HG02798 (cell line): ENCODE measurements around the gene TMEM174.

ENCODE experiments used
- ATAC-seq: cut with Tn5 transposase; IDR thresholded peaks from one replicate; pipeline ENCODE4 v1.9.1; 2021; ENCODE audit warnings: mild to moderate bottlenecking; ENCODE audit not compliant: unreplicated experiment, poor library complexity

The TMEM174 gene

DNA sequence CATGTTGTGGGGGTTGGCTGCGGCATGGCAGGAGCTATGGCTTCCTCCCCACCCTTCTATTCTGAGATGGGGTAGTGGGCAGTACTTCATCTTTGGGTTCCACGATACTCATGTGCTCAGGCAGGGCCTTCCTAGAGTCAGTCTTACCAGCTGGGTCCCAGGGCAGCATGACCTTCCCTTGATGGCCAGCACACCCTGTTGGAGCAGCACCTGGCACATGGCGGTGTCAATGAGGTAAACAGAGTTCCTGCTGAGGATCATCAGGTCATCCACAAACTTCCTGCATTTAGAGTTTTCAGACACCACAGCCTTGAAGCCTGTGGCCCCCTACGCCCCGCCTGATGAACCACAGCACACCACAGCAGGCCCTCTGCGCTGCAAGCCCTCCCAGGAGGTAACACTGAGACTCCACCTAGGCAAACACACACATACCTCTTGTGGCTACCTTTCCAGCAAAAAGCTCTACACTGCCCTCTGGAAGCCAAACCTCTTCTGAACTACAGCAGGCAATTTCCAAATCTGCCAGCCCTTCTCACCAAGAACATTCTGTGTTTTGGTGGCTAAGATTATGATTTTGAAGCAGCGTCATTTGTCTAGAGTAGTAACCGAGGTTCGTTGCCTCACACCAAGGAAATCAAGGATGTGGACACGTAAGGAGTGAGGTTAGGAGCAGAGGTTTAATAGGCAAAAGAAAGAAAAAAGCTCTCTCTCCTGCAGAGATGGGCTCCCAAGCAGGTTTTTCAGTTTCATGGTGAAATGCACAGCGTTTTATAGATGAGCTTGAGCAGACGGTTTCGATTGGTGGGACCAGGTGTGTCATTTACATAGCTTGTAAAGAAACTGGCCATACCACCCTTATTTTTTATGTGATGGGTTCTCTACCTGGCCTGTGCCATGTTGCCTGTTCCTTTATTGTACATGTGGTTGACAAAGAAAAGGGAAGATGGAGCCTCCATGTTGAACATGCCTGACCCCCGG lies 20.3 kb upstream of the TMEM174 start:
- ATAC-seq, result no peak

DNA sequence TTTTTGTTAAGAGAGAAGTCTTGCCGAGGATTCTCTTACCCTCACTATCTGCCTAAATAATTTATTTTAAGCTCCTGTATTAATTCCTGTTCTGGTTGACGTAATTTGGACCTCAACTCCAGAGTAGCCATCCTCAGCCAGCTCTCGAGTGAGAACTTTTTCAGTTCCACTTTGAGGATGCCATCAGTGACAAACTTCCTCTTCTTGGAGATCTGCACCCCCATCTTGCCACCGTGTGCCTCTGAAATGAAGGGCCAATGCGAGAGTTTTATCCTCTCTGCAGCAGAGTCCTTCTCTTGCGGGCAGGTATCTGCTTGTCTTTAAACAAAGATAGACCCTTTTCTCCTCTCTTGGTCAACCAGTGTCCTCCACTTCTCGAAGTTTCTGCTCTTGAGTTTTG lies 19.5 kb upstream of the TMEM174 start:
- ATAC-seq, result no peak

DNA sequence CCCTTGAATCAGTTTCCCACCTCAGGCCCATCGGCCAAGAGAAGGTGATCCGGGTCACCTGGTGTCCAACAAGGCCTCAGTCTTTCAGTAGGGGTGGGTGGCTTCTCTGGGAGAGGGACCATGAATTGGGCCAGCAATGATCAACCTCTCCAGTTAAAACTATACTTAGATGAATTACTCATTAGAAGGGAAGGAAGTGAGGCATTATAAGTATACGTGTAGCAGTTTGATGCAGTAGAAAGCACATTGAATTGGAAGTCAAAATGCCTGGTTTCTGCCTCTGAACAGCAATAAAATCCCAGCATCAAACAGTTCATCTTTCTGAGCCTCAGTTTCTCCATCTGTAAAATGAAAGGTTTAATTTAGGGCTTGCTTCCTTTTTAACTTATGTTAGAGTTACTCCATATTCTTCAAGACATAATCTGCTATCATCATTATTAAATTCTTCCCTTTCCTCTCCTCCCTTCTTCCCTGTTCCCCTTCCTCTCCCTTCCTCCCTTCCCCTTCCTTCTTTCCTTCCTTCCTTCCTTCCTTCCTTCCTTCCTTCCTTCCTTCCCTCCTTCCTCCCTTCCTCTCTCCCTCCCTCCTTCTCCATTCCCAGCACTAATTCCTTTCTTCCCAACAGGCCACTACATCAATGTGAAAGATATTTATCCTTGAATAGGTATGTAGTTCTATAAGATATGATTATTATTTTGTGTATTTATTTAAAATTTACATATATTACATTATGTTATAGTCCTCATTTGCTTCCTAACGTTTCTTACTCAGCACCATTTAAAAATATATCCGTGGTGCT lies 18.6 kb upstream of the TMEM174 start:
- no peak for ATAC-seq

DNA sequence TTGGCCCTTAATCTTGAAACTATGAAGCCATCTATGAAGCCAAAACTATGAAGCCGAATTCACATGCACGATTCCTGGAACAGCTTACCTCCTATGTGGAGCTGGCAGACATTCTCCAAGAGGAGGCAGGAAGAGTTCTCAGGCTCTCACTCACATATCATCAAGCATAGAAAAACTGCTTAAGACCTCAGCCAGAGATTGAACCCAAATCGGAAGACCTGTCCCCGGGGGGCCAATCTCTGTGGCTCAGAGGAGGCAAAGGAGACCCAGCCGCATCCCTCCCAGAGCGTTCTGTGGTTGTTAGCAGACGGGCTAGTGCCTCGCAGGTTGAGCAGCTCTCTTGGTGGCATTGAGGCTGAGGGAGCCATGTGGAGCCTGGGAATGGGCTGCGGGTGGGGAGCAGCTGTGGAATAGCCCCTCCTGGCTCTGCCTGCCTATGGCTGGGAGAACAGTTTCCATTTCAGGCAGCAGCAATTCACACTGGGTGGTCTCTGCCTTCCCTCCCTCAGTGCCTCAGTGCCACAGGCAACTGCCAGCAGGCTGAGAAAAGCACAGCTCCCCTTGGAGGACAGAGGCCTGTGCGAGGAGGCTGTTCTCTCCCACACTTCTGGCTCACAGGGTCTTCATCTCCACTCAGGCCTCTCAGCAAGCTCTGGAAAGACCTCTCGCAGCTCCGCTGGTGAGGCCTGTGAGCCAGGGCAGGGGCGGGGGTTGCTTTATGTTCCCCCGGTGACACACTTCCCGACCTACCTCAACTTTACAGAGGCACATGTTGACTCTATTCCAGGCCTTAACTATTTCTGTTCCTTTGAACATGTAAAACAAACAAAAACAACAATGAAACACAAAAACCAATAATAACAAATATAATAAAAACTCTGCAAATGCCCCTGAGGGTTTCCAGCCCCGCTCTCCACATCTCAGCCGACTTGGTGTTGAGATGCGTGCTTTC lies 17.4 kb upstream of the TMEM174 start:
- ATAC-seq, result no peak

DNA sequence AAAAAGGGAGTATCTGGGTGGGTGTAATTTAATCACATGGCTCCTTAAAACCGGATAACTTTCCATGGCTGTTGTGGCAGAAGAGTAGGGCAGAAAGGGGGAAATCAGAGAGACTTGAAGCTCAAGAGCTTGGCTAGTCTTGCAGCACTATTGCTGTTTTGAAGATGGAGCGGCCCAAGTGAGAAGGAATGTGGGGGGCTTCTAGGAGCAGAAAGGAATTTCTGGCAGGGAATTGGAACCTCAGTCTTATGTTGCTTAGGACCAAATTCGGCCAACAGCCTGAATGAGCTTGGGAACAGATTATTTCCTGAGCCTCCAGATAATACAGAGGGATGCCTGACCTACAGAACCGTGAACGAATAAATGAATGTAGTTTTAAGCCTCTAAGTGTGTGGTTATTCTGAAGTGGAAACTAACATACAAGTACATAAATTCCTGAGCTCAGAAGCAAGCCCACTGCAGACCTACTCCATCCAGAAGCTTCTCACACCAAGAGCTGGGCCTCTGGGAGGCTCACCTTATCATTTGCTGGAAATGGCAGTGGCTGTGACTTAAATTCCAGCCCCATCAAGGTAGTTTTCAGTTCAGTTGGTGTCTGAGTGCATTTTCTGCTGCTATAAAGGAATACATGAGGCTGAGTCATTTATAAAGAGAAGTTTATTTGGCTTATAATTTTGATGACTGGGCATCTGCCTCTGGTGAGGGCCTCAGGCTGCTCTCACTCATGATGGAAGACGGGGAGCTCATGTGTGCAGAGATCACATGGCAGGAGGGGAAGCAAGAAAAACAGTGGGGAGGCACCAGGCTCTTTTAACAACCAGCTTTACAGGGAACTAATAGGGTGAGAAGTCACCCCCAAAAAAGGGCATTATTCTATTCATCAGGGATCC lies 15.3 kb upstream of the TMEM174 start:
- ATAC-seq, result no peak

DNA sequence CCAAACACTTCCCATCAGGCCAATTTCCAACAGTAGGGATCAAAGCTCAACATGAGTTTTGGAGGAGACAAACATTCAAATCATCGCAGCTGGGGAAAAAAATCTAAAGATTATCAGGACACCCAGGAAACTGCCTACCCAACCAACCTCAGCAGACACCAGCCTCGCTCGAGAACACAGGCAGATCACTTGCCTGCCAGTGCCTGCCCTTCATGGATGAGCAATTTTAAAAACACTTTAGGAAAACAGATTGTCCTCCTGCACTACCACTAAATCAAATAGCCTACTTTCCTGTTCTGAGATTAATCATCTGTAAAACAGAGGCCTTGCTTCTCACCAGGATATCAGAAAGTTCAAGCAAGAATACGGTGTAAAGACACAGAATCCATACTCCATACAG lies 14.7 kb upstream of the TMEM174 start:
- ATAC-seq, result no peak

DNA sequence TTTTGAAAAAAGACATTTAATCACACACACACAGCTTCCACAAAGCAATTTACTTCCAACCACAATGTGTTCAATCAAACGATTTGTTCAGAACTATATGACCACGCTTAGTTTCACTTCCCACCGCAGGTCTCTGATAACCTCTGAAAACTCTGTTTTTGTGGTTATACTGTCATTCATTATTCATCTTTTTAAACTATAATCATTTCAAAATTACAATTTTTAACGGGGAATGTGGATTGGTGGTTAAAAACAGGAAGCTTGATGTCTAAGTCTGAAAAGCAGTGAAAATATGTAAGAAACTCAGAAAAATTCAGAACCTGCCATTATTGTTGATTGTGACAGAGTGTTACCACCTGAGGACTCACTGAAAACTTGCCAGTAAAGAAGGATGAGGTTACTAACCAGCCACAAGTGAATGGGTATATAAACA lies 12.7 kb upstream of the TMEM174 start:
- ATAC-seq, result no peak

DNA sequence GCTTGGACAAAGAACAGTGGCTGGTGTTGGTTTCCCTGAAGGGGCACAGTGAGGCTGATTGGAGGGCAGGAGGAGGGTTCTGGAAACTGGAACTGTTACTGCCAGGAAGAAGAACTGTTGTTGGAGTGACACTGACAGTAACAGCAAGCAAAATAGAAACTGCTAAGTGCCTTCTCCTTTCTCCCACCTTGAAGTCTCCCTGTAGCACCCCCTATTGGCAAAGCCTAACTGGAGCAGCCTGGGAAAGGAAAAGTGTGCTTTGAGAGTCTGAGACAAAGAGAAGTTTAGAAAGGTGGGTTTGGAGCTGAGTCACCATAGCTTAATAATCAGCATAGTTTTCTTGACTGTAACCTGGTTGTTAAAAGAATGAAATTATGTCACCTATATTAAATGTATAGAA lies 2.5 kb upstream of the TMEM174 start:
- ATAC-seq, result no peak

DNA sequence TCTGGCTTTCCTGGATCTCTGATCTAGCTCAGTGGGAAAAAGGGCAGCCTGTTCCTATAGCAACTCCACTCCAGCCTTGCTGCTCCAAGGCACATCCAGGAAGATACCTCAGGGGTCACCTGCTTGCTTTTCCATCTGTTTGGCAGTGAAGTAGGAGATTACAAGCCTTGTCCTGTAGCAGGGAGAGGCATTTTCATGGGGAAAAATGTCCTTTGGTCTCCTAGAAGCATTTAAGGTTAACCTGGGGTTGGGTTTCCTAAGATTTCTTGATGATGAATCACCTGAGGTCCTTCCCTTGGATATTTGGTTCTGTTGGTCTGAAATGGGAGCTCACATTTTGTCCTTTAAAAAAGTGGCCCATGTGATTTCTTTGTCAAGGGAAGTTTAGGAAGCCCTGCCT lies 1.5 kb upstream of the TMEM174 start:
- ATAC-seq, result no peak

DNA sequence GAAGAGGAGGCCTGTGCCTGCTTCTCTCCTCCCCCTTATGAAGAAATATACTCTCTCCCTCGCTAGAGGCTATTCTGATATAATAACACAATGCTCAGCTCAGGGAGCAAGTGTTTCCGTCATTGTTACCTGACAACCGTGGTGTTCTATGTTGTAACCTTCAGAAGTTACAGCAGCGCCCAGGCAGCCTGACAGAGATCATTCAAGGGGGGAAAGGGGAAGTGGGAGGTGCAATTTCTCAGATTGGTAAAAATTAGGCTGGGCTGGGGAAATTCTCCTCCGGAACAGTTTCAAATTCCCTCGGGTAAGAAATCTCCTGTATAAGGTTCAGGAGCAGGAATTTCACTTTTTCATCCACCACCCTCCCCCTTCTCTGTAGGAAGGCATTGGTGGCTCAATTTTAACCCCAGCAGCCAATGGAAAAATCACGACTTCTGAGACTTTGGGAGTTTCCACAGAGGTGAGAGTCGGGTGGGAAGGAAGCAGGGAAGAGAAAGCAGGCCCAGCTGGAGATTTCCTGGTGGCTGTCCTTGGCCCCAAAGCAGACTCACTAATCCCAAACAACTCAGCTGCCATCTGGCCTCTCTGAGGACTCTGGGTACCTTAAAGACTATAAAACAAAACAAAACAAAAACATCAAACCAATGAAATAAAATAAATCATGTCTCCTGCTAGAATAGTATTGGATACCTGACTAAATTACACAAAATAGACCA lies 1.3 kb downstream of the TMEM174 start:
- ATAC-seq, result no peak

DNA sequence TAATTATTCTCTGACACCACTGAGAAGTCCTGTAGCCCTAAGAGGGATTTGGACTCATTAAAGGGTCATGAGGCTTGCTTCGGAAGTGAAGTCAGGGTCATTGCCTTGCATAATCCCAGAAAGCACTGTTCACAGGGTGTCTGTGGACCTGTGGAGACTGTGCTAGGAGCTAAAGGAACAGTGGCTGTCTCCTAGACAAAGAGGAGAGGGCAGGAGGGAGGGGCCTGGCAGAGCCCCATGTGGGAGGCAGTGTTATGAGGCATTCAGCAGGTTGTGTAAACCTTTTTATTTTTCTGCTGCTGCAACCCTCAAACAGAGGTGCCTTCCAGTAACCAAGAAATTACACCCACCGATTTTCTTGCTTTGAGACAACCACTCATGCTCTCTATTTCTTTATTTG lies 3.3 kb downstream of the TMEM174 start:
- ATAC-seq, result no peak

DNA sequence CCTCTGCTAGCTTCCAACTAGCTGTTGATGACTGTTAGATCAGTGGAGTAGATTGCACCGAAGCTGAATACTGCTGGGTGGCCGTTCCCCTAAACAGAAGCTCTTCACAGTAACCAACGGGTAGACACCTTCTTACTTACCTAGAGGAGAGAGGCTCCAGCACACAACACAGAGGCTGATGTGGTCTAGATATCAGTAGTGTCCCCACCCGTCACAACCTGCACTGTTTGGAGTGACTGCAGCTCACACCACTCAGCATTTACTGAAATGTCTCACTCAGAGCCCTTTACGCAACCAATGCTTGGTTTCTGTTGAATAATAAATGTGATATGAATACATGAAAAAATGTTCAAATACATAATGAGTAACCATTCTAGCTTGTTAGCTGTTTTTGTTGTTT lies 5.3 kb downstream of the TMEM174 start:
- no peak for ATAC-seq

DNA sequence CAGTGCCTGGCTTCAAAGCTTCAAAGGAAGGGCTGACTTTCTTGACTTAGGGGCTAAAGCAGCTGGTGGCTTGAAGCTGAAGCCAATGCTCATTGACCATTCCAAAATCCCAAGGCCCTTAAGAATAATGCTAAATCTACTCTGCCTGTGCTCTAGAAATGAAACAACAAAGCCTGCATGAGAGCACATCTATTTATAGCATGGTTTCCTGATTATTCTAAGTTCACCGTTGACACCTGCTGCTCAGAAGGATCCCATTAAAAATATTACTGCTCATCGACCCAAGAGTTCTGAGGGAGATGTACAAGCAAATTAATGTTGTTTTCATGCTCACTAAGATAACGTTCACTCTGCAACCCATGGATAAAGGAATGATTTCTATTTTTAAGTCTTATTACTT lies 6.7 kb downstream of the TMEM174 start:
- no peak for ATAC-seq

DNA sequence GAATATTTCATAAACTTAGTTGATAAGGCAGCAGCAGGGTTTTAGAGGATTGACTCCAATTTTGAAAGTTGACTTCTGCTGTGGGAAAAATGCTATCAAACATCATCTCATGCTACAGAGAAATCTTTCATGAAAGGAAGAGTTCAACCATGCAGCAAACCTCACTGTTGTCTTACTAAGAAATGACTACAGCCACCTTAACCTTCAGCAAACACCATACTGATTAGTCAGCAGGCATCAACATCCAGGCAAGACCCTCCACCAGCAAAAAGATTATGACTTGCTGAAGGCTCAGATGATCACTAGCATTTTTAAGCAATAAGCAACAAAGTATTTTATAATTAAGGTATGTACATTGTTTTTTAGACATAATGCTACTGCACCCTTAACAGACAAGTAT lies 7.6 kb downstream of the TMEM174 start:
- ATAC-seq, result no peak

DNA sequence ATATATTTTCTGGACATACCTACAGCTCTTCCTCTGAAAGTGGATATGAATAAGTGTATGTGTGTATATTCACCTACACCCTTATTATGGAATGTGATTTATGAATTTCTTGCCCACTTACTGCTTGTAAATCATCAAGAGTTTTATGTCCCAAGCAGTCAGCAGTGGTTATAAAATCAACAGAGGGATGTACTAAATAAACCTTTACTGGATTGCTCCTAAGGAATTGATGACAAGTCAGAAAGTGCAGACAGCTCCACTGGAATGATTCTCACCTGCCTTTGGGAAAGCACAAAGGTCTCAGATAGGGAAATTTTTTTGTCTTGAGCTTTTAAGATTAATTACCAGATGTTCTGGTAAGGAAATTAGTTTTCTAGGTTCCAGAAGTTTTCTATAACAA lies 9.3 kb downstream of the TMEM174 start:
- ATAC-seq, result no peak

DNA sequence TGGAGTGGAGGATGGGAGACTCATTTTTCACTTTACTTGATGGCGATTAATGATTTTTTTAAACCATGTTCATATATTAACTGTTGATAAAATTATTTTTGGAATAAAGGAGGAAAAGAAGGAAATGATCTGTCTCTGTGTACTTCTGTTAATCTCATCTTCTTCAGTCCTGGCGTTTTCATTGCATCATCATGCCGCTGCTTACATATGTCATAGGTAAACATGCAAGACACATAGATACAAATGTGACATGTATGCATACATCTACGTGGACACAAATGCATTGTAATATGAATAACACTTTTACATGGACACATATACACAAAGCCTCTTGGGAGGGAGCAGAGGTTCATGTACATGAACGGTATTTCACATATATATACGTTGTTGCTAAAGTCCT lies 10.0 kb downstream of the TMEM174 start:
- no peak for ATAC-seq

DNA sequence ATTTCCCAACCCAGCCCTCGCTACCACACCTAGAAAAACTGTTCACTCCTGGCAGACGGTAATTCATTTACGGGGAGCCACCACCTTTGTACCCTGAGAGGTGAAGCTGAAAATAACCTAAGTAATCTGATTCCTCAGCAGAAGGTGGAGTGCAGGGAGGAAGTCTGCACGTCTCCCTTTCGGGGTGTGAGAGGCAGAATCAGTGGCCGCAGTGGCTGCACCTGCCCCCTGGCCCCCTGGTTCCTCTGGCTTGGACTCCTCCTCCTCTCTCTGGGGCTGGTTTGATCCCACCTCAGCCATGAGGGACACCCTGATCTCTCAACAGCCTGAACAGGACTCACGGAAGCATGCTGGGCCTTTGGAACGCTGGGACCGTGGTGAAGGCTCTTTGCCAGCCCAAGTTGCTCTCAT lies 10.5 kb downstream of the TMEM174 start:
- ATAC-seq, result no peak

DNA sequence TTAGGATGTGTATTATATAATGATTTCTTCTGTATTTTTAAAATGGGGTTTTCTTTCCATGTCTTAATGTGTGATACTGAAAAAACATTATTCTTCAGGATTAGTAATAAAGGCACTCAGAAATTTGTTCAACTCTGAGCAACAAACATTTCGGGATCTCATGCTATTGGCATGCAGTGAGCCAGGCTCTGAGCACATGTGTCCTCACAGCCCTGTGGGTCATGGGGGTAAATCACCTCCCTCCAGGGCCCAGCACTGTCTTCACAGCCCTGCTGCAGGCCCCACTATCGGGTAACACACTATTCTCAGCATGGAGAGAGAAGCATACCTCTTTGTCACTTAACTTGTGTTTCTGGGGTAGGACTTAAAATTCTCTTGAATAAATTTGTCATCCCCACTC lies 14.0 kb downstream of the TMEM174 start:
- no peak for ATAC-seq
